Stimulated activated CD4-positive, alpha-beta T cell treated with anti-CD3 and anti-CD28 coated beads, Interleukin-2, amount 100 ng/mL, for 4 hours (primary cell): Measurements from ENCODE around the gene WIPI1.
A peak's percentile ranks its signal among the peaks of the same experiment; 100 is the strongest.

Experiments
- DNase-seq: peaks from one replicate; pipeline ENCODE4 v3.0.0-alpha.2; 2020; ENCODE audit warnings: low read depth

The WIPI1 gene

GRCh38 chr17:68460146-68460545, 2.9 kb upstream of the WIPI1 start:
- no peak for DNase-seq

- no peak for DNase-seq
Measured at GRCh38 chr17:68459037-68459639, 1.8 kb upstream of the WIPI1 start.

GRCh38 chr17:68458260-68459036, 1.2 kb upstream of the WIPI1 start:
- no peak for DNase-seq

DNA sequence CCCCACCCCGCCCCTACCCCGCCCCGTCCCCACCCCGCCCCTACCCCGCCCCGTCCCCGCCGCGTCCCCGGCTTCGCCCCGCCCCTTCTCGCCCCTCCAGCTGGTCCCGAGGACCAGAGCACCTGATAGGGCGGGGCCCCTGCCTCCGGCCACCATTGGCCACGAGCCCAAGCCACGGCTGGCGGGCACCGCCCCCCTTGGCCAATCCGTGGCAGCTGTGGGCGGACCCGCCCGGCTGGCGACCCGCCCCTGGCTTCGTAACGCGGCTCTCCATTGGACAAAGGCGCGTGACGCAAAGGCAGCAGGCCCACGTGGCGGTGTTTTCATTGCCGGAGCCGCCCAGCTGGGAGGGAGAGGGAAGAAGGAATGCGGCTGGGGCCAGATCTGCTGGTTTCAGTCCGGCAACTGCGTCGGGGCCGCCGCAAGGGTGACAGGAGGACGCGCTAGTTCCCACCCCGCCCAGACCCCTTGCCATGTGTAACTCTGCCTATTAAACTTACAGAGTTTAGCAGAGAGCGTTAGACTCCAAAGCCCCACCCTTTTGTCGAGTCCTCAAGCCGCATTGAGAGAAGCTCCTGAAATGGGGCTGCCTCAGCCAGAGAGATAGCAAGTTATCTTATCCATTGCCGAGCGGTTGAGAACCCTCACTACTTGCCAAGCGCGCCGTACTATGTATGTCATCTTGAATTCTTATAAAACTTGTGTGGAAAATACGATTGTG, 403 bp upstream of the WIPI1 start:
- DNase-seq = peak; percentile 96

- DNase-seq = no peak
Measured at GRCh38 chr17:68456339-68457167, 743 bp downstream of the WIPI1 start.

- DNase-seq = no peak
Measured at GRCh38 chr17:68455901-68456338, 1.4 kb downstream of the WIPI1 start.

DNA sequence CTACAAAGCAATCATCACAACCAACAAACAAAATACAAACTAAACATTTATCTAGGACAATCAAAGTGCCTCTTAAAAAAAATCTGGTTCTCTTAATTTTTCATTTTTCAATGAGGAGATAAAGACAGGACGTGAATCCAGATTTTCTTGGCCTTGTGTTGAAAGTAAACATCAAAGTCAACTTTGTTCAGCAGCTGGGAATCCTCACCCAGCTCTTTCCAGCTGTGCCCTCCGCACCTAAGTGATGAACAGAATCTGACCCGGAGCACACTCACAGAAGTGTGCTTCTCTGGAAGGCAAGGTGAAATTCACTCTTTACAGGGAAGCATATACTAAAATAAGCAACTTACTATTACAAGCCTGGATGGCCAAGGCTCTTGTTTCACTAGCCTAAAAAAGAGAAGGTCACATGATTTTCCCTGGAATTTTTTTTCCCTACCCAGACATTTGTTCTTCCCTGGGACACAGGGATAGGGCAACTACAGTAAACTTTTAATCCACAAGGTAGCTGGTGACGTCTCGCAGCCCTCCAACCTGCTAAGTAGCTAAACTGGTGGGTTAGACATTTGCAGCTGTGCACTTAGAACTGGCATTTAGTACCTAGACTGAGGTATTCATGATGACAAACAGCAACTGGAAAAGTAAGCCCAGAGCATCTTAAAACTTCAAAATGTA, 3.2 kb downstream of the WIPI1 start:
- DNase-seq = no peak

- no peak for DNase-seq
Measured at GRCh38 chr17:68452724-68453290, 4.5 kb downstream of the WIPI1 start.

DNA sequence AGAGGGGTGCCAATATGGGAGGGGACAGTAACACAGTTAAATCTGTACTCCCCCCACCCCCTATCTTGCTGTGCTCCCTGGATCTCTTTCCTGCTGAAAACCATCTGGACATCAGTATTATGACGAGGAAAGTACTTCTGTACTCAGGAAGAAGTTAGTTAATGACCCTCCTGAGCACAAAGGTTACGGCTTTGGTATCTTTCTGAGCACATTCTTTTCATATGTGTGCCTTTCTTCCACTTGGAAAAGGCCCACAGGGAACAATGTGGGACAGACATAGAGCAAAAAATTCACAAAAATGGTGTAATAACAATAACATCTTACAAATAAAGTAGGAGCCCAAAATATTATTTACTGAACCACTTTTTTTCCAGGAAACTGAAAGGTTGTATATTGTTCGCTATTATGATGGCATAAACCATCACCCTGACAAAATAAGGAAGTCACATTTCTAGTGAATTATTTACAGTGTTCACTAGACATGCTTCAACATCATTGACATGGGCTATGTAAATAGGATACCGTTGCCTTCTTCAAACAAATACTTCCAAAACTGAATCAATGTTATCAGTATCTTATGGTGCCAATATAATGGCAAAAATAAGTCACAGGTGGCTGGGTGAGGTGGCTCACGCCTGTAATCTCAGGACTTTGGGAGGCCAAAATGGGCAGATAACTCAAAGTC, 5.5 kb downstream of the WIPI1 start:
- DNase-seq = no peak

- DNase-seq = no peak
Measured at GRCh38 chr17:68450801-68451200, 6.5 kb downstream of the WIPI1 start.

DNA sequence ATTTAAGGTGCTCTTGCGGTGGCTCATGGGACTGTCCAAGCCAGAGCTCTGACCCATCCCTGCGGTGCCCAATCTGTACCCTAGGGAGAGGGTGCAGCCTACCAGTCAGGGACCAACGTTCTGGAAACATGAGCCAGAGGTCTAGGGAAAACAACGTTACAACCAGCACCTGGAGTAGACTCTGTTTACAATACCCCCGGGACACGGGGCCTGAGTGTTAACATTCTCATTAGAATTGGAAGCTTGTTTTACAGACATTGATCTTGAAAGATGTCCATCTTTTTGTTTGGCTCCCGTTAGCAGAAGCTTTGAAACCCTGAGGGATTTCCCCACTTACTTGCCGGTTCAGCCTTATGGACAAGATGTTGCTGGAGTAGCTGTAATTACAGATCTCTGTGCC, 6.9 kb downstream of the WIPI1 start:
- no peak for DNase-seq

DNA sequence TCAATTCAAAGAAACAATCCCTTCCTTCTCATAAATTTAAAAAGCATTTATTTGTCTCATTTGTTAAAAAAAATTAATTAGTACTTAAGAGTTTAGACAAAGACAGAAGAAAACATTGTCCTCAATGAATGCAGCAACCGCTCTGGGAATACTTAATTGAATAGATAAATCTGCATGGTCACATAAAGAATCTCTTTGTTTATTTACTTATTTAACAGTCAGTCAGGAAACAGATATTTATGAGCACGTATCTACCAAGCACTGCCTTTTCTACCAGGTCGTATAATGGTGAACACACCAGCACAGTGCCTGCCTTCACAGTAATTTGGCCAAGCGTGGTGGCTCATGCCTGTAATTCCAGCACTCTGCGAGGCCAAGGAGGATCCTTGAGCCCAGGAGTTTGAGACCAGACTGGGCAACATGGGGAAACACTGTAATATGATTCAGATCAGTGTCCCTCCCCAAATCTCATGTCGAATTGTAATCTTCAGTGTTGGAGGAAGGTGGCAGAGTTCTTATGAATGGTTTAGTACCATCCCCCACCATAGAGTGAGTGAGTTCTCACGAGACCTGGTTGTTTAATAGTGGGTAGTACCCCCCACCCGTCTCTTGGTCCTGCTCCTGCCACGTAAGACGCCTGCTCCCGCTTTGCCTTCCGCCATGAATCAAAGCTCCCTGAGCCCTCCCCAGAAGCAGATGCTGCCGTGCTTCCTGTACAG, 8.1 kb downstream of the WIPI1 start:
- DNase-seq = no peak

GRCh38 chr17:68446626-68447041, 10.7 kb downstream of the WIPI1 start:
- DNase-seq = no peak

GRCh38 chr17:68445671-68446070, 11.6 kb downstream of the WIPI1 start:
- no peak for DNase-seq

DNA sequence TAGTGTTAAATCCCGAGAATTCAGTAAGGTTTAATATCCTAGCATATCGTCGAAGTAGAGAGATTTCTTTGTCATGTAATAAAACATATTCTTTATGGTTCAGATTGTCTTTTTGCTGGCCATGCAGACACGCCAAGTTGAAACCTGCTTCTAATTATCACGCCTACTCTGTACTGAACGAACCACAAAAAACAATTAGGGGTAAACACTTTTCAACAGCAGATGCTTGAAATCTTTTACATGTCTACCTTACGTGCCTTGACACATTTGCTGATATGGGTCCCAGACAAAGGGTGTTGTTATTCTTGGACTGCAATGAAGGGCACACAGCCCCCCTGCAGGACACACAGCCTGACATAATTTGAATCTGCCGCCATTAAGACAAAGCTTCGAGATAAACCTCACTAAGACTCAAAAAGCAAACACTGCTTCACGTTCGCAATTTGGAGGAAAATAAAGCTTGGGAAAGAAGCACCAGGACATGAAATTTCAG, 13.3 kb downstream of the WIPI1 start:
- no peak for DNase-seq

DNA sequence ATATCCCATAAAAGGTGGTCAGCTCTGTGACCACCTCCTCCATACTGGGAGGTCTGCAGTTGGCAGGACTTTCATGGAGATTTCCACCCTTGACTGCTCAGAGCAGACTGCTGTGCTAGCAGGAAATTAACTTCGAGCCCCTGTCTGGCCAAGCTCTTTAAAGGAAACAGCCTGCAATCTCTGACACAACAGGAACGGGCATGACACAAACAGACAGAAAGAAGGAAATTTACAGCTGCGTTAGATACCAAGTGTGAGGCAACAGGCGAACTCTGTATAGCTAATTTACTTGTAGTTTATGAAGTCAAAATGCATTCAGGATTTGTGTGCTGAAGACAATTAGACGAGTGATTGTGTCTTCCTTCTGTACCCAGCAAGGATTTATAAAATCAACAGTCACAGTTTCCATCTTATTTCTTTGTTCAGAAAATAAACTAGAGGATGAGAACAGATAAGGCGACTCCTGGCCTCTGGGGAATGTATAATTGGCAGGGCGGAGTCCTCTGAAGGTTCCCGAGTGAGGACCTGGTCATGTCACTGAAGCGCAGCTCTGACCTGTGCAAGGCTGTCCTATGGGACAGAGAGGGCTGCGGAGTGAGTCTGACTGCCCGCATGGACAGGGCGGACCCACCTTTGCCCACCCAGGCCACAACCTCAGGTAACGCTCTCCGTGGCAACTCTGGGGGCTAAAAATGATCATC, 16.1 kb downstream of the WIPI1 start:
- DNase-seq = no peak

DNA sequence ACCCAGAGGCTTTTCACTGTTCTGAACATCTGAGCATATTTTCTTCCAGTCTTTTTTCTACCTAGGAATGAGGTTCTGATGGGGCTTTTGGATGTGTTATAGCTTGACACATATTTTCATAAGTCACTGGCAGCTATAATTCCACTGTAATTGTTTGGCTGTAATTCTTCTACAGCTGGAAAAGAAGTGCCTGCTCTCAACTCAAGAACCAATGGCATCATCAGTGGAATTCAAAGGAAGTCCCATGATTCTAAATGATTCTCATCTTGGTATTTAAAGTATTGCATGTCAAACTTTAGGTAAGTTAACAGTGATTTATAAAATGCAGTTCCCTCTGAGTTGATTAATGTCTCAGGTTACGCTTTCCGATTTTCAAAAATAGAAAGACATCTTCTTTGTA, 16.8 kb downstream of the WIPI1 start:
- DNase-seq = no peak

GRCh38 chr17:68439656-68440290, 17.5 kb downstream of the WIPI1 start:
- DNase-seq = no peak
